ENCODE data around the gene ANXA6.

DNA sequence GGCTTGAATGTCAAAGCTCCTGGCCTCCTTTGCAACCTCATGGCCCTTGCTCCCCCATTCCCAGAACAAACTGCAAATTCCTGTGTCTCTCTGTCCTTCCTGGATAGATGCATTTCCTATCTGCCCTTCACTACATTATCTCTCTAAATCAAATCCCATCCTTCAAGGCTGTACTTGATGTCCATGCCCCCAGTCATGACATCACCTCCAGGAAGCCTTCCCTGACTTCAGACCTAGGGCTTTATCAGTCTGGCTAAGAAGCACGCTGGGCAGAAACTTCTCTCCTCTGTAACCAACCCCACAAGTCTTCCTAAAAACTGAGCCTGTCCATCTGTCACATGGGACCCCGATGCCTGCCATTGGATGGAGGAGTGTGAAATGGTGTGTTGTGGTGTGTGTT, 51.1 kb downstream of the ANXA6 start:
- TF ChIP-seq, protein P1, sequence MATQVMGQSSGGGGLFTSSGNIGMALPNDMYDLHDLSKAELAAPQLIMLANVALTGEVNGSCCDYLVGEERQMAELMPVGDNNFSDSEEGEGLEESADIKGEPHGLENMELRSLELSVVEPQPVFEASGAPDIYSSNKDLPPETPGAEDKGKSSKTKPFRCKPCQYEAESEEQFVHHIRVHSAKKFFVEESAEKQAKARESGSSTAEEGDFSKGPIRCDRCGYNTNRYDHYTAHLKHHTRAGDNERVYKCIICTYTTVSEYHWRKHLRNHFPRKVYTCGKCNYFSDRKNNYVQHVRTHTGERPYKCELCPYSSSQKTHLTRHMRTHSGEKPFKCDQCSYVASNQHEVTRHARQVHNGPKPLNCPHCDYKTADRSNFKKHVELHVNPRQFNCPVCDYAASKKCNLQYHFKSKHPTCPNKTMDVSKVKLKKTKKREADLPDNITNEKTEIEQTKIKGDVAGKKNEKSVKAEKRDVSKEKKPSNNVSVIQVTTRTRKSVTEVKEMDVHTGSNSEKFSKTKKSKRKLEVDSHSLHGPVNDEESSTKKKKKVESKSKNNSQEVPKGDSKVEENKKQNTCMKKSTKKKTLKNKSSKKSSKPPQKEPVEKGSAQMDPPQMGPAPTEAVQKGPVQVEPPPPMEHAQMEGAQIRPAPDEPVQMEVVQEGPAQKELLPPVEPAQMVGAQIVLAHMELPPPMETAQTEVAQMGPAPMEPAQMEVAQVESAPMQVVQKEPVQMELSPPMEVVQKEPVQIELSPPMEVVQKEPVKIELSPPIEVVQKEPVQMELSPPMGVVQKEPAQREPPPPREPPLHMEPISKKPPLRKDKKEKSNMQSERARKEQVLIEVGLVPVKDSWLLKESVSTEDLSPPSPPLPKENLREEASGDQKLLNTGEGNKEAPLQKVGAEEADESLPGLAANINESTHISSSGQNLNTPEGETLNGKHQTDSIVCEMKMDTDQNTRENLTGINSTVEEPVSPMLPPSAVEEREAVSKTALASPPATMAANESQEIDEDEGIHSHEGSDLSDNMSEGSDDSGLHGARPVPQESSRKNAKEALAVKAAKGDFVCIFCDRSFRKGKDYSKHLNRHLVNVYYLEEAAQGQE (IDR thresholded peaks at IDR 0.05; ENCODE audit: insufficient replicate concordance, low read depth): no peak
- TF ChIP-seq POLR2AphosphoS5 (IDR thresholded peaks at IDR 0.05; ENCODE audit: low read depth): no peak
- TF ChIP-seq, protein P2, sequence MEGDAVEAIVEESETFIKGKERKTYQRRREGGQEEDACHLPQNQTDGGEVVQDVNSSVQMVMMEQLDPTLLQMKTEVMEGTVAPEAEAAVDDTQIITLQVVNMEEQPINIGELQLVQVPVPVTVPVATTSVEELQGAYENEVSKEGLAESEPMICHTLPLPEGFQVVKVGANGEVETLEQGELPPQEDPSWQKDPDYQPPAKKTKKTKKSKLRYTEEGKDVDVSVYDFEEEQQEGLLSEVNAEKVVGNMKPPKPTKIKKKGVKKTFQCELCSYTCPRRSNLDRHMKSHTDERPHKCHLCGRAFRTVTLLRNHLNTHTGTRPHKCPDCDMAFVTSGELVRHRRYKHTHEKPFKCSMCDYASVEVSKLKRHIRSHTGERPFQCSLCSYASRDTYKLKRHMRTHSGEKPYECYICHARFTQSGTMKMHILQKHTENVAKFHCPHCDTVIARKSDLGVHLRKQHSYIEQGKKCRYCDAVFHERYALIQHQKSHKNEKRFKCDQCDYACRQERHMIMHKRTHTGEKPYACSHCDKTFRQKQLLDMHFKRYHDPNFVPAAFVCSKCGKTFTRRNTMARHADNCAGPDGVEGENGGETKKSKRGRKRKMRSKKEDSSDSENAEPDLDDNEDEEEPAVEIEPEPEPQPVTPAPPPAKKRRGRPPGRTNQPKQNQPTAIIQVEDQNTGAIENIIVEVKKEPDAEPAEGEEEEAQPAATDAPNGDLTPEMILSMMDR (IDR thresholded peaks at IDR 0.05; ENCODE audit: insufficient read depth, low read length): no peak
